OCI-LY3 (cell line): ENCODE data around the gene NINL.

Experiments used
- EZH2phosphoT487 ChIP-seq: fragments of 200-600 bp; shearing (Covaris generic); IDR thresholded peaks from 2 replicates; pipeline ENCODE4 v1.6.1; 2018; ENCODE audit warnings: antibody characterized with exemption, mixed run types, low read depth
- TF ChIP-seq, protein P1 (sequence below): fragments of 200-600, 300-600 bp; sonication (generic); IDR thresholded peaks from 2 replicates; pipeline ENCODE4 v1.5.1; 2014; ENCODE audit warnings: antibody characterized with exemption, low read length, low read depth

DNA sequence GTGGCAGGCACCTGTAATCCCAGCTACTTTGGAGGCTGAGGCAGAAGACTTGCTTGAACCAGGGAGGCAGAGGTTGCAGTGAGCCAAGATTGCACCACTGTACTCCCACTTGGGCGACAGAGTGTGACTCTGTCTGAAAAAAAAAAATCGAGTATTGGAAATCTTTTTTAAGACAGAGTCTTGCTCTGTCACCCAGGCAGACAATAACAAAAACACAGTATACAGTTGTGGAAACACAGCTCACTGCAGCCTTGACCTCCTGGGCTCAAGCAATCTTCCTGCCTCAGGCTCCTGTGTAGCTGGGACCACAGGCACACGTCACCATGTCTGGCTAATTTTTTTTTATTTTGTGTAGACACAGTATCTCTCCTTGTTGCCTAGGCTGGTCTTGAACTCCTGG, 23.4 kb upstream of the NINL start:
- TF ChIP-seq, protein P1, sequence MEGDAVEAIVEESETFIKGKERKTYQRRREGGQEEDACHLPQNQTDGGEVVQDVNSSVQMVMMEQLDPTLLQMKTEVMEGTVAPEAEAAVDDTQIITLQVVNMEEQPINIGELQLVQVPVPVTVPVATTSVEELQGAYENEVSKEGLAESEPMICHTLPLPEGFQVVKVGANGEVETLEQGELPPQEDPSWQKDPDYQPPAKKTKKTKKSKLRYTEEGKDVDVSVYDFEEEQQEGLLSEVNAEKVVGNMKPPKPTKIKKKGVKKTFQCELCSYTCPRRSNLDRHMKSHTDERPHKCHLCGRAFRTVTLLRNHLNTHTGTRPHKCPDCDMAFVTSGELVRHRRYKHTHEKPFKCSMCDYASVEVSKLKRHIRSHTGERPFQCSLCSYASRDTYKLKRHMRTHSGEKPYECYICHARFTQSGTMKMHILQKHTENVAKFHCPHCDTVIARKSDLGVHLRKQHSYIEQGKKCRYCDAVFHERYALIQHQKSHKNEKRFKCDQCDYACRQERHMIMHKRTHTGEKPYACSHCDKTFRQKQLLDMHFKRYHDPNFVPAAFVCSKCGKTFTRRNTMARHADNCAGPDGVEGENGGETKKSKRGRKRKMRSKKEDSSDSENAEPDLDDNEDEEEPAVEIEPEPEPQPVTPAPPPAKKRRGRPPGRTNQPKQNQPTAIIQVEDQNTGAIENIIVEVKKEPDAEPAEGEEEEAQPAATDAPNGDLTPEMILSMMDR, result no peak
- TF ChIP-seq EZH2phosphoT487, result no peak
